ENCODE results near the gene PAQR8.

The PAQR8 gene

DNA sequence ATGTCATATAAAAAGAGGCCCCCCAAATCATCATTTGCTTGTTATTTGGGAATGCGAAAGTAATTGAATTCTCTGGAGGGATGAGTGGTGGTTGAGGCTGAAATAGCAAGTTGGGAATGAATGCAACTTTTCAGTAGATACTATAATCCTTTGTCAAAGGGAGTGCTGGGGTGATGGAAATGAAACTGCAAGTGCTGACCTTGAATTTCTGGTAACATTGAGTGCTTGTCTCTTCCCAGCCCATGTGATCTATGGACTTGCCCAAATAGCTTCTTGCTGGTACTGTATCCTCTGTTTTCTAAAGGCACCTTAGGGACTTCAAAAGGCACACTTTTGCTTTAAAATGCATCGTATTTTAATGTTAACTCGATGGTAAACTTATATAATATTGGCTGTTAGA, 14.8 kb downstream of the PAQR8 start:
- no peak overlapping the region for H3K4me3 ChIP-seq (ENCODE audit: low read length)
- no peaks in the 10 kb centered on the region for H4K20me1 ChIP-seq (ENCODE audit: insufficient read depth, low read length)
- H3K9ac ChIP-seq (ENCODE audit: low read length) = peak overlapping the region; percentile 19; the same call in 1 of the 2 replicates
- peak overlapping the region; percentile 53; the same call in 1 of the 2 replicates for H3K27ac ChIP-seq (ENCODE audit: low read length)
- no peaks in the 10 kb centered on the region for H3K9me3 ChIP-seq (replicated peaks; ENCODE audit: insufficient read depth, low read length)
- peak overlapping the region; percentile 71 for H3K4me2 ChIP-seq (ENCODE audit: low read depth, low read length)
- H2AFZ ChIP-seq (ENCODE audit: low read length) = no peak overlapping the region
- peaks cover 22% of the 10 kb centered on the region for H3F3A ChIP-seq (ENCODE audit: insufficient read depth, low read length)
- peaks cover 29% of the 10 kb centered on the region for H3K4me1 ChIP-seq (ENCODE audit: low read length)
- H3K9me2 ChIP-seq (replicated peaks; ENCODE audit: insufficient read depth, low read length) = no peaks in the 10 kb centered on the region
- DNase-seq = peak; percentile 63
- no peaks in the 10 kb centered on the region for H3K27me3 ChIP-seq (replicated peaks; ENCODE audit: insufficient read depth, low read length)
- TF ChIP-seq, protein P1, sequence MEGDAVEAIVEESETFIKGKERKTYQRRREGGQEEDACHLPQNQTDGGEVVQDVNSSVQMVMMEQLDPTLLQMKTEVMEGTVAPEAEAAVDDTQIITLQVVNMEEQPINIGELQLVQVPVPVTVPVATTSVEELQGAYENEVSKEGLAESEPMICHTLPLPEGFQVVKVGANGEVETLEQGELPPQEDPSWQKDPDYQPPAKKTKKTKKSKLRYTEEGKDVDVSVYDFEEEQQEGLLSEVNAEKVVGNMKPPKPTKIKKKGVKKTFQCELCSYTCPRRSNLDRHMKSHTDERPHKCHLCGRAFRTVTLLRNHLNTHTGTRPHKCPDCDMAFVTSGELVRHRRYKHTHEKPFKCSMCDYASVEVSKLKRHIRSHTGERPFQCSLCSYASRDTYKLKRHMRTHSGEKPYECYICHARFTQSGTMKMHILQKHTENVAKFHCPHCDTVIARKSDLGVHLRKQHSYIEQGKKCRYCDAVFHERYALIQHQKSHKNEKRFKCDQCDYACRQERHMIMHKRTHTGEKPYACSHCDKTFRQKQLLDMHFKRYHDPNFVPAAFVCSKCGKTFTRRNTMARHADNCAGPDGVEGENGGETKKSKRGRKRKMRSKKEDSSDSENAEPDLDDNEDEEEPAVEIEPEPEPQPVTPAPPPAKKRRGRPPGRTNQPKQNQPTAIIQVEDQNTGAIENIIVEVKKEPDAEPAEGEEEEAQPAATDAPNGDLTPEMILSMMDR (IDR thresholded peaks at IDR 0.05; ENCODE audit: low read length) = no peak
- TF ChIP-seq EZH2 (optimal IDR thresholded peaks at IDR 0.05; ENCODE audit: low read depth, low read length) (no peak), EZH2phosphoT487 (IDR thresholded peaks at IDR 0.05; ENCODE audit: low read length) (no peak)
- H3K36me3 ChIP-seq (replicated peaks; ENCODE audit: insufficient read depth, low read length) = no peaks in the 10 kb centered on the region
- H3K79me2 ChIP-seq (ENCODE audit: low read length) = no peaks in the 10 kb centered on the region

DNA sequence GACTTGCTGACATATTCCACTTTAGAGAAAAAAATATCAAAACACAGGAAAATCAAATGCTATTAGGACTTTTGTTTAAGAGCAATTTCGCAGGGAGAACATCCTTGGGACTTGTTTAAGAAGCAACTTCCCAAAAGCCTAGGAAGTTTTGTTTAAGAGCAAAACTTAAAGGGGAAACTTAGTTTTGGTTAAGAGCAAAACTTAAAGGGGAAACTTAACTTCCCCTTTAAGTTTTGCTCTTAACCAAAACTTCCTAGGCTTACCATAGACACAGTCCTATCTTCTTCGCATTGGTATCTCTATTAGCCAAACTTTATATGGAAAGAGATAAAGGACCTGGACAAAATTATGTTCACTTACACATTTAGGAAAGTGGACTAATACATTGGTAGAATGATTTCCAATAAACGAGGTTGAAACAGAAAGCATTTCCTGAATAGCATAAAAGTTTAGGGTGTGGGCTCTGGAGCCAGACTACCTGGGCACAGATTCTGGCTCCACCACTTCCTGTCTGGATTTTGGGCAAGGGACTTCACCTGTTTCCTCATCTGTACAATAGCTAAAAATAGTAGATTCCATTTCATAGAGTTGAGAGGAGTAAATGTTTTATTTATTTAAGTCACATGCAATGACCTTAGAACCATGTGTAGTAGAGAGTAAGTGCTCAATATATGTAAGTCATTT, 15.7 kb downstream of the PAQR8 start:
- Histone ChIP-seq H3K9me2 (replicated peaks; ENCODE audit: insufficient read depth, low read length) (no peaks in the 10 kb centered on the region), H3K9ac (ENCODE audit: low read length) (peak overlapping the region; percentile 19; the same call in 1 of the 2 replicates), H3K36me3 (replicated peaks; ENCODE audit: insufficient read depth, low read length) (no peaks in the 10 kb centered on the region), H2AFZ (ENCODE audit: low read length) (0 out of 2 replicates have a peak overlapping the region, but pooled peaks have one; percentile 8), H3K4me2 (ENCODE audit: low read depth, low read length) (peak overlapping the region; percentile 71), H4K20me1 (ENCODE audit: insufficient read depth, low read length) (no peaks in the 10 kb centered on the region), H3K4me3 (ENCODE audit: low read length) (peak overlapping the region; percentile 3; the same call in 1 of the 2 replicates), H3F3A (ENCODE audit: insufficient read depth, low read length) (peaks cover 22% of the 10 kb centered on the region), H3K27me3 (replicated peaks; ENCODE audit: insufficient read depth, low read length) (no peaks in the 10 kb centered on the region), H3K27ac (ENCODE audit: low read length) (peak overlapping the region; percentile 53), H3K4me1 (ENCODE audit: low read length) (peaks cover 29% of the 10 kb centered on the region), H3K9me3 (replicated peaks; ENCODE audit: insufficient read depth, low read length) (no peaks in the 10 kb centered on the region), H3K79me2 (ENCODE audit: low read length) (no peaks in the 10 kb centered on the region)
- TF ChIP-seq EZH2phosphoT487 (IDR thresholded peaks at IDR 0.05; ENCODE audit: low read length) (no peak), EZH2 (optimal IDR thresholded peaks at IDR 0.05; ENCODE audit: low read depth, low read length) (no peak)
- TF ChIP-seq, protein P1 (IDR thresholded peaks at IDR 0.05; ENCODE audit: low read length) = no peak
- DNase-seq = no peak

DNA sequence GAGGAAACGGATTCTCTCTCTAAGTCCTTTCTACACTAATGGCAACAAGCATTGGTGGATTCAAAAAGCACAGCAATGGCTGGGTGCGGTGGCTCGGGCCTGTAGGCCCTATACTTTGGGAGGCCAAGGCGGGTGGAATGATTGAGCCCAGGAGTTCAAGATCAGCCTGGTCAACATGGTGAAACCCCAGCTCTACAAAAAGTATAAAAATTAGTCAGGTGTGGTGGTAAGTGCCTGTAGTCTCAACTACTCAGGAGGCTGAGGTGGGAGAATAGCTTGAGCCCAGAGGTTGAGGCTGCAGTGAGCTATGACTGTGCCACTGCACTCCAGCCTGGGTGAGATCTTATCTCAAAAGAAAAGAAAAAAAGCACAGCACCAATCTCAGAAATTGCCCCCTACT, 19.3 kb downstream of the PAQR8 start:
- Histone ChIP-seq H3K79me2 (ENCODE audit: low read length) (no peaks in the 10 kb centered on the region), H2AFZ (ENCODE audit: low read length) (no peak overlapping the region), H3K36me3 (replicated peaks; ENCODE audit: insufficient read depth, low read length) (no peaks in the 10 kb centered on the region), H3K4me3 (ENCODE audit: low read length) (no peak overlapping the region), H3K27ac (ENCODE audit: low read length) (no peak overlapping the region), H3K9me3 (replicated peaks; ENCODE audit: insufficient read depth, low read length) (no peaks in the 10 kb centered on the region), H3K9ac (ENCODE audit: low read length) (no peak overlapping the region), H4K20me1 (ENCODE audit: insufficient read depth, low read length) (no peaks in the 10 kb centered on the region), H3F3A (ENCODE audit: insufficient read depth, low read length) (peaks cover 23% of the 10 kb centered on the region), H3K9me2 (replicated peaks; ENCODE audit: insufficient read depth, low read length) (no peaks in the 10 kb centered on the region), H3K4me1 (ENCODE audit: low read length) (peaks cover 35% of the 10 kb centered on the region), H3K27me3 (replicated peaks; ENCODE audit: insufficient read depth, low read length) (no peaks in the 10 kb centered on the region), H3K4me2 (ENCODE audit: low read depth, low read length) (no peak overlapping the region)
- DNase-seq = no peak
- TF ChIP-seq EZH2phosphoT487 (IDR thresholded peaks at IDR 0.05; ENCODE audit: low read length) = no peak
- no peak for TF ChIP-seq EZH2 (optimal IDR thresholded peaks at IDR 0.05; ENCODE audit: low read depth, low read length)
- TF ChIP-seq, protein P1 (IDR thresholded peaks at IDR 0.05; ENCODE audit: low read length) = no peak
